GM19372 (cell line): ENCODE data around the gene TP53BP2.
"Not testable (repeated sequence)": the region's sequence is repeated elsewhere in the genome, so short reads cannot be mapped to it uniquely, and the experiment has no call there.

Experiments
- ATAC-seq: cut with Tn5 transposase; IDR thresholded peaks from one replicate; pipeline ENCODE4 v1.9.1; 2021; ENCODE audit warnings: mild to moderate bottlenecking, low read depth, moderate library complexity; ENCODE audit not compliant: unreplicated experiment

Gene TP53BP2

GRCh38 chr1:223859058-223859457 is 13.3 kb upstream of the TP53BP2 start:
- ATAC-seq = no peak

GRCh38 chr1:223856386-223856785 is 10.6 kb upstream of the TP53BP2 start:
- no peak for ATAC-seq

GRCh38 chr1:223853748-223854147 is 8.0 kb upstream of the TP53BP2 start:
- no peak for ATAC-seq

GRCh38 chr1:223853275-223853674 is 7.5 kb upstream of the TP53BP2 start:
- ATAC-seq = no peak

GRCh38 chr1:223852337-223852736 is 6.6 kb upstream of the TP53BP2 start:
- ATAC-seq = no peak

- ATAC-seq = no peak
These were observed 3.9 kb upstream of the TP53BP2 start for GRCh38 chr1:223849352-223850254.

GRCh38 chr1:223848536-223848935 is 2.8 kb upstream of the TP53BP2 start:
- no peak for ATAC-seq

- no peak for ATAC-seq
These were observed 2.1 kb upstream of the TP53BP2 start for GRCh38 chr1:223847781-223848345.

- peak; percentile 21 for ATAC-seq
These were observed 524 bp downstream of the TP53BP2 start for GRCh38 chr1:223845037-223845809.

- ATAC-seq = no peak
These were observed 1.0 kb downstream of the TP53BP2 start for GRCh38 chr1:223844787-223845036.

- no peak for ATAC-seq
These were observed 1.6 kb downstream of the TP53BP2 start for GRCh38 chr1:223843934-223844786.

GRCh38 chr1:223842784-223843183 is 3.0 kb downstream of the TP53BP2 start:
- ATAC-seq = no peak

- ATAC-seq = not testable (repeated sequence)
These were observed 3.6 kb downstream of the TP53BP2 start for GRCh38 chr1:223841977-223842623.

GRCh38 chr1:223840254-223840653 is 5.5 kb downstream of the TP53BP2 start:
- no peak for ATAC-seq

GRCh38 chr1:223838125-223838854 is 7.5 kb downstream of the TP53BP2 start:
- ATAC-seq = no peak

GRCh38 chr1:223837687-223838086 is 8.1 kb downstream of the TP53BP2 start:
- ATAC-seq = no peak

- ATAC-seq = no peak
These were observed 8.5 kb downstream of the TP53BP2 start for GRCh38 chr1:223837206-223837605.

GRCh38 chr1:223836586-223836985 is 9.2 kb downstream of the TP53BP2 start:
- no peak for ATAC-seq

- ATAC-seq = no peak
These were observed 10.0 kb downstream of the TP53BP2 start for GRCh38 chr1:223835754-223836153.
